DMS53 treated with DMSO at 0.1 percent for 48 hours (cell line): ENCODE results near the gene DNER.
"Not testable (repeated sequence)": the region's sequence is repeated elsewhere in the genome, so short reads cannot be mapped to it uniquely, and the experiment has no call there.

Experiments
- DNase-seq: peaks from one replicate; lab custom pipeline; 2025; ENCODE audit not compliant: unreplicated experiment; lab: John Stamatoyannopoulos, UW

The DNER gene

GRCh38 chr2:229715895-229716507, 1.6 kb upstream of the DNER start:
- peak; percentile 59 for DNase-seq

GRCh38 chr2:229714736-229715541, 584 bp upstream of the DNER start:
- DNase-seq, result peak; percentile 37

- DNase-seq, result peak; percentile 26
Observed at GRCh38 chr2:229713371-229714079, 830 bp downstream of the DNER start.

- no peak for DNase-seq
Observed at GRCh38 chr2:229712136-229712535, 2.2 kb downstream of the DNER start.

GRCh38 chr2:229708335-229708734, 6.0 kb downstream of the DNER start:
- DNase-seq, result no peak

GRCh38 chr2:229703909-229704630, 10.3 kb downstream of the DNER start:
- DNase-seq, result no peak

GRCh38 chr2:229701716-229702115, 12.6 kb downstream of the DNER start:
- no peak for DNase-seq

GRCh38 chr2:229701062-229701461, 13.3 kb downstream of the DNER start:
- no peak for DNase-seq

GRCh38 chr2:229695961-229696360, 18.4 kb downstream of the DNER start:
- no peak for DNase-seq

- DNase-seq, result not testable (repeated sequence)
Observed at GRCh38 chr2:229693845-229694244, 20.5 kb downstream of the DNER start.

GRCh38 chr2:229691631-229692030, 22.7 kb downstream of the DNER start:
- no peak for DNase-seq

GRCh38 chr2:229689307-229689839, 25.0 kb downstream of the DNER start:
- no peak for DNase-seq

- no peak for DNase-seq
Observed at GRCh38 chr2:229688141-229688540, 26.2 kb downstream of the DNER start.

- DNase-seq, result no peak
Observed at GRCh38 chr2:229686122-229686919, 28.0 kb downstream of the DNER start.

GRCh38 chr2:229684942-229685562, 29.3 kb downstream of the DNER start:
- DNase-seq, result no peak

GRCh38 chr2:229679393-229680125, 34.8 kb downstream of the DNER start:
- no peak for DNase-seq

GRCh38 chr2:229675569-229675968, 38.8 kb downstream of the DNER start:
- DNase-seq, result no peak

GRCh38 chr2:229674830-229675530, 39.4 kb downstream of the DNER start:
- no peak for DNase-seq
